HT-29 (cell line): ENCODE data around the gene RAB11FIP3. TPM values are rescaled to one million over a fixed set of nuclear protein-coding genes. Genes with fewer than 3 reads are reported as not detected.
"Not testable (repeated sequence)": the region's sequence is repeated elsewhere in the genome, so short reads cannot be mapped to it uniquely, and the experiment has no call there.

ENCODE experiments used
- DNase-seq: peaks from one replicate; pipeline ENCODE4 v3.0.0-alpha.2; 2015; ENCODE audit warnings: low spot score
- total RNA-seq: library from RNA; depleted of rRNA; stranded (reverse); fragments of >200 nt; shearing (Covaris generic); gene quantifications from 2 replicates; pipeline ENCODE4 v1.2.3, GENCODE V29; 2014

Gene RAB11FIP3
- total RNA-seq, 1 experiment from 2014 or later: 5.2 TPM

GRCh38 chr16:492211-492875 lies 66.9 kb downstream of the RAB11FIP3 start:
- DNase-seq: no peak

GRCh38 chr16:494676-495075 lies 69.2 kb downstream of the RAB11FIP3 start:
- not testable (repeated sequence) for DNase-seq

DNA sequence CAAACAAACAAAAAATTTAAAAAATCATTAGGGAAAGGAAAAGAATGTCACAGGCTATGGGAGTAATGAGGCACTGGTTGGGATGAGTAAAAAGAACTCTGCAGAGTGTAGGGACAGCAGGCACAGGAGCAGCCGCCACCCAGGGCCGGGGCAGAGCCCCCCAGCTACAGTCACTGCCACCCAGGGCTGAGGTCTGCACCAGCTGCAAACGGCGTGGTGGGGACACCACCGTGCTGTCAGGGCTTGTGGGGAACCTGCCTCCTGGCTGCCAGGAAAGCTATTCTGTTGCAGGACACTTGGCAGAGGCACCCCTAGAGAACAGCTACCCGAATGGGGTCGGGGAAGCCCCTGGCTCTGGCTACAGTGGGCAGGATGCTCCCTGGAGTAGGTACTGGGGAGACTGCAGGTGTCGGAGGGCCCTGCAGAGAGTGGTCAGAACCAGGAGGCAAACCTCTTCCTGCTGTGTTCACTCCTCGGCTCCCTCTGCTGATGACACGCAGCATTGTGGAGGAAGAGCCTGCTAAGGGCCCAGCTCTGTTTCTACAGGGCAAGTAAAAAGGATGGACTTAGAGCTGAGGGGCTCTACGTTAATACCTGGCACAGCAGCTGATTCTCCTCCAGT lies 69.8 kb downstream of the RAB11FIP3 start:
- DNase-seq: peak; percentile 59

DNA sequence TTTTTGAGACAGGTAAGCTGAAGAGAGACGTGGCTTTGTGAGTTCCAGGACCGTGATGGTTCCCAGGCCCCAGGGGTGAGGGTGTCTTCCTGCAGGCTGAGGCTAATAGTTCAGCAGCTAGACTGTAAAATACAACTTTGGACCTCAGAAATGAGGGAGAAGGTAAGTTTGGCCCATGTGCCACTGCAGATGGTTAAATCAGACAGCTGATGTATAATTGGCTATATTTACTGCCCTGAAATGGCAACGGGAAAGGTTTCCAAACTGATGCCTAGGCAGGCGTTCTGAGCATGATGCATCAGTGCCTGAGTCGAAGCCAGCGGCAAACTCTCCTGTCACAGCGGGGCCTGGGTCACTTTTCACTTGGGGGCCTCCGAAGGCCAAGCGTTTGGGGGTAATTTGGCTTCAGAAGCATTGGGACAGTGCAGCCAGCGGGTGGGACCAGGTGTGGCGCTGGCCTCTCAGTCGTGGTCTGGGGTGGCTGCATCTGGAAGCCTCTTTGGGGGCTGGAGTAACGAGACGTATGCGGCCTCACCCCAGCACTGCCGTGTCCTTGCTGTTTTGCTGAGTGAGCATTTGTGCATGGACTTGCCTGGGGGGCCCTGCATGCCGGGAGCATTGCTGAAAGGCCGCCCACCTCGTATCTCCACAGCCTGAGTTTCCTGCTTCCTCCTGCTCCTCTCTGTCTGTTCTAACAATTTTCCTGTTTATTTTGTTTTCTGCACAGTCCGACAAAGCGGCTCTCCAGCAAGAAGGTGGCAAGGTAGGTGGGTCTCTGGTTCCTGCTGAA lies 70.8 kb downstream of the RAB11FIP3 start:
- DNase-seq: no peak

GRCh38 chr16:497258-497657 lies 71.8 kb downstream of the RAB11FIP3 start:
- no peak for DNase-seq

- no peak for DNase-seq
Observed at GRCh38 chr16:499924-500323, 74.5 kb downstream of the RAB11FIP3 start.

DNA sequence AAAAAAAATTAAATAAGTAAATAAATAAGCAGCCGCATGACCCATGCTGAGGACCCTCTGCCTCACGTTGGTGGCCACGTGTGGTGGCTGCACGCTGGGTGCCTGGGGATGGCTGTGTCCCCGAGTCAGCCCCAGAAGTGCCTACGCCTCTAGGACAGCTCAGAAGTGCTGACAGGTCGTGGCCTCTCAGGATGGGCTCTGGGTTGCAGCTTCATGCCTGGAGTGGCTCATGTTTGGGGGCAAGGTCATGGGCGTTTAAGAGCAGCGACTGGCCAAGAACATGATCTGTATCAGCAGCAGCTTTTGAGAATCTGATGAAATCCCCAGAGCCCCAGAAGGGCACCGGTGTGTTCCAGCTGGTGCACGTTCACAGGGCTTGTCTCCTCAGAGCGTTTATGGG lies 75.3 kb downstream of the RAB11FIP3 start:
- no peak for DNase-seq

GRCh38 chr16:502179-502943 lies 76.9 kb downstream of the RAB11FIP3 start:
- DNase-seq: peak; percentile 40

DNA sequence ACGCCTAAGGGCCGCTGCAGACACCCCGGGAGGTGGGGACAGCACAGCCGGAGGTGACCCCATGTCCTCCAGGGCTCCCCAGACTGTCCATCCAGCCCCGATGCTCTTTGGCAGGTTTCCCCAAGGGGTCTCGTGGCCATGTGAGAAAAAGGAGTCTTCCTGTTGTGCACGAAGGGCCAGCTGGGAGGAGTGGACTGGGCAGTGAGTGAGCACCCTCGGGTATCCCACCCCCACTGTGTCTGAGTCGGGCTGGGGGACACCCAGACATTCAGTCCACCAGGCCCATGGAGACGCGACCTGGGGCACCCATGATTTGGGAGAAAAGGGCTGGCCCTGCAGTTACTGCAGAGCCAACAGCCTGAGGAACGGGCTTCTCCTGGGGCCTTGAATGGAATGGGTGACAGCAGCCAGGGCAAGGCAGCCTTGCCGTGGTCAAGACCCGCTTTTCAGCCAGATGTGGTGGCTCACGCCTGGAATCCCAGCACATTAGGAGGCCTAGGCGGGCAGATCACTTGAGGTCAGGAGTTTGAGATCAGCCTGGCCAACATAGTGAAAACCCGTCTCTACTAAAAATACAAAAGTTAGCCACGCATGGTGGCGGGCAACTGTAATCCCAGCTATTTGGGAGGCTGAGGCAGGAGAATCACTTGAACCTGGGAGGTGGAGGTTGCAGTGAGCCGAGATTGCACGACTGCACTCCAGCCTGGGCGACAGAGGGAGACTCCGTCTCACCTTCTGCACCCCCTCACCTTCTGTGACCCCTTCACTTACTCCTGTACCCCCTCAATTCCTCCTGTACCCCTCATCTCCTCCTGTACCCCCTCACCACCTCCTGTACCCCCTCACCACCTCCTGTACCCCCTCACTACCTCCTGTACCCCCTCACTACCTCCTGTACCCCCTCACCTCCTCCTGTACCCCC lies 78.0 kb downstream of the RAB11FIP3 start:
- DNase-seq: no peak

DNA sequence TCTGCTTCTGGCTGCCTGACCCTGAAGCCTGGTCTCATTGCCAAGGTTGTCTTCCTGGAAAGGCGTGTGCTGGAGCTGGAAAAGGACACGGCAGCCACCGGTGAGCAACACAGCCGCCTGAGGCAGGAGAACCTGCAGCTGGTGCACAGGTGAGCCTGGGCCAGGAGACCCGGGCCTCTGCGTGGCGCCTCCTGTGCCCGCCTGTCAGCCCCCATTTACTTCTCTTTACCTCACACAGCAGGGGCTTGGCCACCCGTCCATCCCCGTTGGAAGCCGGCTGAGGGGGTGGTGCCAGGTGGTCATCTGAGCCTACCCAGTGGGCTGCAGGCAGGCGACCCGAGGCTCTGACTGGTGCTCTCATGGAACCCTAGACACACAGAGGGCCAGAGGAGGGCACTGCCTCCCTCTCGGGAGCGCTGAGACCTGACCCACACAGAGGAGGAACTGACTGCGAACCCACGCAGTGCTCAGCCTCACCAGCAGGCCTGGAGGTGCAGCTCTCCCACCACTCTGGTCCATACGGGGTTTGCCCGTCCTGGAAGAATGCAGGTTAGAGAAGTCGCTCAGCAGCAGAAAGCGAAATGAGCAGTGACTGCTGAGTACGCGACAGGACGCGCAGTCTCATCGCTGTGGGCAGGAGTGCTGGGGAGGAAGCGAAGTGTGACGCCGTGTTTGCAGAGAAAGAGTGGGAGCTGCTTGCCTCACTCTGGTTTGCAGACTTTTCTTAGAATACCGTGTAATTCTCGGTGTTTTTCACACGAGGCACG lies 80.2 kb downstream of the RAB11FIP3 start:
- no peak for DNase-seq

GRCh38 chr16:506246-506546 lies 80.7 kb downstream of the RAB11FIP3 start:
- no peak for DNase-seq

GRCh38 chr16:507527-507926 lies 82.1 kb downstream of the RAB11FIP3 start:
- DNase-seq: not testable (repeated sequence)

- no peak for DNase-seq
Observed at GRCh38 chr16:507996-508395, 82.5 kb downstream of the RAB11FIP3 start.

DNA sequence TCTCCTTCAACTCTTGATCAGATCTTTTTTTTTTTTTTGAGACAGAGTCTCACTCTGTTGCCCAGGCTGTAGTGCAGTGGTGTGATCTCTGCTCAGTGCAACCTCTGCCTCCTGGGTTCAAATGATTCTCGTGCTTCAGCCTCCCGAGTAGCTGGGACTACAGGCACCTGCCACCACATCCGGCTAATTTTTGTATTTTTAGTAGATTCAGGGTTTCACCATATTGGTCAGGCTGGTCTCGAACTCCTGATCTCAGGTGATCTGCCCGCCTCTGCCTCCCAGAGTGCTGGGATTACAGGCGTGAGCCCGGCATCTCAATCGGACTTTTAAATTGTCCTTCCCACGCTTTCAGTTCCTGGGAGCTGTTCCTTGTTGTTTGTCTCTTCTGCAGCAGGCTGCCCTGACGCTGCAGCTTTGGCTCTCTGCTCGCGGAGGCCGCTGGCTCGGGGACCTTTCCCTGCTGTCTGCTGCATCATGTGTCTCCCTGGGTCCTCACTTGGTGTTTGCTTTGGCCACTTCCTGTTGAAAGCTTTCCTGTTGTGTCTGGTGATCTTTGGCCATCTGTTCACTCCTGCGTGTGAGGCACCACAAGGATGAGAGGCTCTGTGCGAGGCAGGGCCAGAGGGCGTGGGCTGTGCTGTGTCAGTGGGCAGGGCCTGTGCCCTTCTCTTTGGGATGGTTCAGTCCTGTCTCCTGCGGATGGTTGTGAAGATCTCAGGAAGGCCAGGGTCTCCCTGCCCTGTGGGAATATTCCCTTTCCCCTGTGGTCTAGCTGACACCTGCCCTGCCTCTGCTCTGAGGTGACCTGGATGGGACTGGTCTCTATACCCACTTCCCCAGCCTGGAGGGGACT lies 83.7 kb downstream of the RAB11FIP3 start:
- DNase-seq: no peak

- no peak for DNase-seq
Observed at GRCh38 chr16:510066-510825, 84.8 kb downstream of the RAB11FIP3 start.

GRCh38 chr16:512802-513201 lies 87.4 kb downstream of the RAB11FIP3 start:
- no peak for DNase-seq

DNA sequence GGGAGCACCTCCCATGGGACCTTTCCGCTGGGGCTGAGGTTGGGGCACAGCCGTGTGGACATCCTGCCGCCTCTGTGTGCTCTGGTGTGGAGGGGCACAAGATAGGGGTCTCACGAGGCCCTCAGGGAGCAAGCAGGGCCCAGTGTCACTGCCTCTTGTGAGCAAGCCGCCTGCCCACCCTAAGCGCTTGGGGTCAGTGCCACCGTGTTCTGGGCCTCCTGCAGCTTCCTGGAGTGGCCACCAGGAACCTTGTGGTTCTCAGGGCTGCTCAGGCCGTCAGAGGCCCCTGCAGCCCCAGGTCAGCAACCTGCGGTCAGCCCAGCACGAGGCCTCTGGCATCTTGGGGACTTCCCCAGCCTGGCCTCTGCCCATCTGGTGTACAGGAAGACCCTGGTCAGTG lies 88.5 kb downstream of the RAB11FIP3 start:
- no peak for DNase-seq

GRCh38 chr16:515175-515938 lies 89.9 kb downstream of the RAB11FIP3 start:
- DNase-seq: no peak
